Measurements from ENCODE around the gene SBNO2. TPM values are rescaled to one million over a fixed set of nuclear protein-coding genes. Genes with fewer than 3 reads are reported as not detected.

SBNO2 gene
- polyA plus RNA-seq, 3 donors = 0.71 to 75.0 (median 2.6) TPM

DNA sequence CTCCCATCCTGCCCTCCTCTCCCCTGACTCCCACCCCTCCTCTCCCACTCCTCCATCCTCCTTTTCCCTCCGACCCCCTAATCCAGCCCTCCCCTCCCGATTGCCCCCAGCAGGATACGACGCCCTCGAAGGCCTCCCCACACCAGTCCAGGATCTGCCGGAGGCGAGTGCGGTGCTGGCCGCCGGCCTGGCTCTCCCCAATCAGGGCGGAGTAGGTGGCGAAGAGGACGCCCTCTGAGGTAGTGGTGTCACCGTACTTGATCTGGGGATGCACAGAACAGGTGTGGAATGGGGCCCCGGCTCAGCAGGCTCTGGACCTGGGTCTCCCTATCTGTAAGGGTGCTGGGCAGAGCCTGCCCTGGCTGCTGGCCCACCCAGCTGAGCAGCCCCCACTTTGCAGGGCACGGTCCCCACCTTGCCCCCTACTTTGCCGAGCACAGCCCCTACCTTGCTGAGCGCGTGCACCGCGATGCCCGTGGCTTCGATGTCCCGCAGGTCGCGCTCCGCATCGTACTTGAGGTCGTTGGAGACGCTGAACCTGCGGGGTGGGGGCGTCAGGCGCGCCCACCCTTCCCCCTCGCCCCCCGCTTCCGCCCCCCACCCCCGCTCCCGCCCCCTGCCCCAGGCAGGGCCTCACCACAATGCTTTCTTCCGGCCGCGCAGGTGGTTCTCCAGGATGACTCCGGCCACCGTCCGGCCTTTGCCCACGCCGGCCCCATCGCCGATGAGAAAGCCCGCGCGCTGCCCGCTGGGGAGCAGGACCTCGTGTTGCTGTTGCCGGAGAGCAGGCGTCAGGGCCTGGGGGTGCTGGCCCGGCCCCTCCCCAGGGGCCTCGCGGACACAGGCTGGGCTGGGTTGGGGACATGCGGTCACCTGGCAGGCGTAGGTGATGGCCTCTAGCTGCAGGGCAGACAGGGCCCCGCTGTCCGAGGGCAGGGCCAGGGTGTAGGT lies 51.8 kb downstream of the SBNO2 start:
- H3K4me2 ChIP-seq (replicated peaks; ENCODE audit: extremely low read depth, low read length, poor library complexity, severe bottlenecking) = no peak overlapping the region
- no peak overlapping the region for H2AFZ ChIP-seq (ENCODE audit: insufficient read depth, low read depth, low read length, poor library complexity, severe bottlenecking)
- no peak overlapping the region for H3K9ac ChIP-seq (ENCODE audit: insufficient read depth, low read length, poor library complexity, severe bottlenecking)
- H3K79me2 ChIP-seq (ENCODE audit: insufficient read depth, low read length) = peaks cover 15% of the 10 kb centered on the region
- H3K36me3 ChIP-seq (replicated peaks in 1 of 2; ENCODE audit: control insufficient read depth in 1 of 2, insufficient read depth in 2 of 2, low read length in 2 of 2) = peaks cover 91 to 100% of the 10 kb centered on the region in 2 donors
- no peaks in the 10 kb centered on the region for H3K9me3 ChIP-seq (replicated peaks in 1 of 2; ENCODE audit: control insufficient read depth in 1 of 2, insufficient read depth in 1 of 2, low read length in 2 of 2)
- intact Hi-C loops (cut with micrococcal nuclease) = no loop called here
- WGBS (ENCODE audit: insufficient coverage) = 98% methylated on average over 40 of the region's 63 CpGs
- Mint-ChIP-seq H3K9me3 (peaks cover 0 to 3% (median 0%) of the 10 kb centered on the region in 7 donors), H3K27me3 (ENCODE audit: low read depth in 3 of 3) (peaks cover 0 to 3% (median 0%) of the 10 kb centered on the region in 3 donors), H3K4me3 (no peak overlapping the region), H3K27ac (peak overlapping the region in 2 of 7 donors; percentile 25 to 74), H3K4me1 (no peaks in the 10 kb centered on the region), H3K36me3 (peaks cover 66 to 92% of the 10 kb centered on the region in 2 donors)
- TF ChIP-seq, protein P1, sequence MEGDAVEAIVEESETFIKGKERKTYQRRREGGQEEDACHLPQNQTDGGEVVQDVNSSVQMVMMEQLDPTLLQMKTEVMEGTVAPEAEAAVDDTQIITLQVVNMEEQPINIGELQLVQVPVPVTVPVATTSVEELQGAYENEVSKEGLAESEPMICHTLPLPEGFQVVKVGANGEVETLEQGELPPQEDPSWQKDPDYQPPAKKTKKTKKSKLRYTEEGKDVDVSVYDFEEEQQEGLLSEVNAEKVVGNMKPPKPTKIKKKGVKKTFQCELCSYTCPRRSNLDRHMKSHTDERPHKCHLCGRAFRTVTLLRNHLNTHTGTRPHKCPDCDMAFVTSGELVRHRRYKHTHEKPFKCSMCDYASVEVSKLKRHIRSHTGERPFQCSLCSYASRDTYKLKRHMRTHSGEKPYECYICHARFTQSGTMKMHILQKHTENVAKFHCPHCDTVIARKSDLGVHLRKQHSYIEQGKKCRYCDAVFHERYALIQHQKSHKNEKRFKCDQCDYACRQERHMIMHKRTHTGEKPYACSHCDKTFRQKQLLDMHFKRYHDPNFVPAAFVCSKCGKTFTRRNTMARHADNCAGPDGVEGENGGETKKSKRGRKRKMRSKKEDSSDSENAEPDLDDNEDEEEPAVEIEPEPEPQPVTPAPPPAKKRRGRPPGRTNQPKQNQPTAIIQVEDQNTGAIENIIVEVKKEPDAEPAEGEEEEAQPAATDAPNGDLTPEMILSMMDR (IDR thresholded peaks at IDR 0.05) = no peak
- H3K27me3 ChIP-seq (ENCODE audit: control insufficient read depth in 2 of 2, insufficient read depth in 2 of 2, low read length in 2 of 2) = no peaks in the 10 kb centered on the region
- H3K4me3 ChIP-seq (replicated peaks in 1 of 3; ENCODE audit: low read depth in 2 of 3, low read length in 3 of 3) = no peak overlapping the region
- peaks cover 98% of the 10 kb centered on the region for H4K20me1 ChIP-seq (ENCODE audit: insufficient read depth, low read length)
- DNase-seq = no peak
- no peak overlapping the region for H3K27ac ChIP-seq (ENCODE audit: low read depth in 1 of 2, low read length in 2 of 2)
- H3K4me1 ChIP-seq (ENCODE audit: control insufficient read depth in 1 of 2, insufficient read depth in 2 of 2, low read length in 2 of 2) = no peaks in the 10 kb centered on the region

DNA sequence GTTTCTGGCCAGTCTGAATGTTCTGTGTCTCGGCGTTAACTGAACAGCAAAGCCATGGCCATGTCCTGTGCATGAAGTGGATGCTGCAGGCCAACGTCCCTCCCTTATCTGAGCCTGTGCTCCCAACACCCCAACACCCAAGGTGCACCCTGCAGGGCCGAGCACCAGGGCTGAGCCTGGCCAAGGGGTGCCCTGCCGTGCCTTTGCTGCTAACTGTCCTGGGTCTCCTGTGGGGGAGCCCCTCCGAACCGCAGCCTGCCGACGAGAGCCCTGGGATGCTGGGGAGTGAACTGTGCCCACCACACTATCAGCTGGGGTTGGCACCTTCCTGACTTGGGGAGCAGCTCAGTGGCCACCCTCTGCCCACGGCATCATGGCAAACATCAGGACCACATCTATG lies 52.7 kb downstream of the SBNO2 start:
- no peak overlapping the region for H3K9ac ChIP-seq (ENCODE audit: insufficient read depth, low read length, poor library complexity, severe bottlenecking)
- DNase-seq = no peak
- peaks cover 91 to 100% of the 10 kb centered on the region in 2 donors for H3K36me3 ChIP-seq (replicated peaks in 1 of 2; ENCODE audit: control insufficient read depth in 1 of 2, insufficient read depth in 2 of 2, low read length in 2 of 2)
- no peaks in the 10 kb centered on the region for H3K4me1 ChIP-seq (ENCODE audit: control insufficient read depth in 1 of 2, insufficient read depth in 2 of 2, low read length in 2 of 2)
- WGBS (ENCODE audit: insufficient coverage) = 94% methylated on average over 6 of the region's 10 CpGs
- peak overlapping the region in 3 of 7 donors; percentile 8 to 37 (median 18) for H3K27ac Mint-ChIP-seq
- H3K27ac ChIP-seq (ENCODE audit: low read depth in 1 of 2, low read length in 2 of 2) = no peak overlapping the region
- no peaks in the 10 kb centered on the region for H3K4me1 Mint-ChIP-seq
- no peak overlapping the region for H3K4me2 ChIP-seq (replicated peaks; ENCODE audit: extremely low read depth, low read length, poor library complexity, severe bottlenecking)
- H2AFZ ChIP-seq (ENCODE audit: insufficient read depth, low read depth, low read length, poor library complexity, severe bottlenecking) = no peak overlapping the region
- H3K4me3 Mint-ChIP-seq = no peak overlapping the region
- no peak overlapping the region for H3K4me3 ChIP-seq (replicated peaks in 1 of 3; ENCODE audit: low read depth in 2 of 3, low read length in 3 of 3)
- H3K27me3 Mint-ChIP-seq (ENCODE audit: low read depth in 3 of 3) = peaks cover 0 to 3% (median 0%) of the 10 kb centered on the region in 3 donors
- TF ChIP-seq, protein P1 (IDR thresholded peaks at IDR 0.05) = no peak
- H3K36me3 Mint-ChIP-seq = peaks cover 59 to 91% of the 10 kb centered on the region in 2 donors
- intact Hi-C loops (cut with micrococcal nuclease) = no loop called here
- peaks cover 0 to 3% (median 0%) of the 10 kb centered on the region in 7 donors for H3K9me3 Mint-ChIP-seq
- peaks cover 11% of the 10 kb centered on the region for H3K79me2 ChIP-seq (ENCODE audit: insufficient read depth, low read length)
- H3K9me3 ChIP-seq (replicated peaks in 1 of 2; ENCODE audit: control insufficient read depth in 1 of 2, insufficient read depth in 1 of 2, low read length in 2 of 2) = no peaks in the 10 kb centered on the region
- H4K20me1 ChIP-seq (ENCODE audit: insufficient read depth, low read length) = peaks cover 98% of the 10 kb centered on the region
- no peaks in the 10 kb centered on the region for H3K27me3 ChIP-seq (ENCODE audit: control insufficient read depth in 2 of 2, insufficient read depth in 2 of 2, low read length in 2 of 2)
